Ishikawa (cell line): ENCODE measurements around the gene HEXA.
A peak's percentile ranks its signal among the peaks of the same experiment; 100 is the strongest.

Experiments
- CEBPB ChIP-seq: IDR thresholded peaks from 2 replicates; pipeline ENCODE4 v1.6.1; 2012
- CREB1 ChIP-seq: IDR thresholded peaks from 2 replicates; pipeline ENCODE4 v1.6.1; 2012; ENCODE audit warnings: low read depth
- EGR1 ChIP-seq: IDR thresholded peaks from 2 replicates; pipeline ENCODE4 v1.6.1; 2012
- EP300 ChIP-seq: IDR thresholded peaks from 2 replicates; pipeline ENCODE4 v1.6.1; 2012; ENCODE audit warnings: borderline replicate concordance
- TAF1 ChIP-seq: IDR thresholded peaks from 2 replicates; pipeline ENCODE4 v1.6.1; 2012; ENCODE audit warnings: low read depth, mild to moderate bottlenecking
- TEAD4 ChIP-seq: IDR thresholded peaks from 2 replicates; pipeline ENCODE4 v1.6.1; 2012
- YY1 ChIP-seq: IDR thresholded peaks from 2 replicates; pipeline ENCODE4 v1.6.1; 2012; ENCODE audit warnings: low read depth
- TF ChIP-seq, protein P1 (sequence below): IDR thresholded peaks from 2 replicates; pipeline ENCODE4 v1.6.1; 2012; ENCODE audit warnings: low read depth, mild to moderate bottlenecking

DNA sequence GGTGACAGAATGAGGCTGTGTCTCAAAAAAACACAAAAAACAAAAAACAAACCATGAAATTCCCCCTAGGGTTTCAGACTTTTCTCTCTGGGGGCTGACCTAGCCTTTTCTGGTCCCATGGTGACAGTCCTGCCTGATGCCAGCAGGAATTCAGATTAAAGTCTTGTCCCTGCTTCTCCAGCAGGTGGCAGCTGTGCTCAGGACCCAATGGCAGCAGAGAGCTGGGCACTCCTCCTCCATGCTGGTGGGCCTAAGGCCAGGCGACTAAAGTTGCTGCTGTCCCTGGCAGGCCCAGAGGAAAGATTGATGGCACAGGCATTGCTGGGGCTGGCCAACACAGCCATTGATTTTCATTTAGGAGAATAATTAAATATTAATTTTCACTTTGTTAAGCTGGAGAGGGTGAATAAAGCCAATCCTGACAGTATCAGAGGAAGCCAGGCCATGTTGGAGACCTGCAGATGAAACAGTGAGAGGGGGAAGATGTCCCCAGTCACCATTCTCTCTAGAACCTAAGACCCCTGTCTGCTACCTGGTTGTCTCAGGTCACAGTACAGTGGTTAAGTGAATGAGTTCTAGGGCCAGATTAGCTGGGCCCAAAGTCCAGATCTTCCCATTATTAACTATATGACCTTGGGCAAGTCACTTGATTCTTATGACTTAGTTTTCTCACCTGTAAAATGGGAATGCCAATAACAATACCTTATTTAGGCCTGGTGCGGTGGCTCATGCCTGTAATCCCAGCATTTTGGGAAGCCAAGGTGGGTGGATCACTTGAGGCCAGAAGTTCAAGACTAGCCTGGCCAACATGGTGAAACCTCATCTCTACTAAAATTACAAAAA is 63.0 kb downstream of the HEXA start:
- no peak for TF ChIP-seq TAF1
- TF ChIP-seq YY1 = peak; percentile 62; the same call in 1 of the 2 replicates
- TF ChIP-seq CREB1 = no peak
- TF ChIP-seq EGR1 = no peak
- TF ChIP-seq EP300 = no peak
- TF ChIP-seq, protein P1, sequence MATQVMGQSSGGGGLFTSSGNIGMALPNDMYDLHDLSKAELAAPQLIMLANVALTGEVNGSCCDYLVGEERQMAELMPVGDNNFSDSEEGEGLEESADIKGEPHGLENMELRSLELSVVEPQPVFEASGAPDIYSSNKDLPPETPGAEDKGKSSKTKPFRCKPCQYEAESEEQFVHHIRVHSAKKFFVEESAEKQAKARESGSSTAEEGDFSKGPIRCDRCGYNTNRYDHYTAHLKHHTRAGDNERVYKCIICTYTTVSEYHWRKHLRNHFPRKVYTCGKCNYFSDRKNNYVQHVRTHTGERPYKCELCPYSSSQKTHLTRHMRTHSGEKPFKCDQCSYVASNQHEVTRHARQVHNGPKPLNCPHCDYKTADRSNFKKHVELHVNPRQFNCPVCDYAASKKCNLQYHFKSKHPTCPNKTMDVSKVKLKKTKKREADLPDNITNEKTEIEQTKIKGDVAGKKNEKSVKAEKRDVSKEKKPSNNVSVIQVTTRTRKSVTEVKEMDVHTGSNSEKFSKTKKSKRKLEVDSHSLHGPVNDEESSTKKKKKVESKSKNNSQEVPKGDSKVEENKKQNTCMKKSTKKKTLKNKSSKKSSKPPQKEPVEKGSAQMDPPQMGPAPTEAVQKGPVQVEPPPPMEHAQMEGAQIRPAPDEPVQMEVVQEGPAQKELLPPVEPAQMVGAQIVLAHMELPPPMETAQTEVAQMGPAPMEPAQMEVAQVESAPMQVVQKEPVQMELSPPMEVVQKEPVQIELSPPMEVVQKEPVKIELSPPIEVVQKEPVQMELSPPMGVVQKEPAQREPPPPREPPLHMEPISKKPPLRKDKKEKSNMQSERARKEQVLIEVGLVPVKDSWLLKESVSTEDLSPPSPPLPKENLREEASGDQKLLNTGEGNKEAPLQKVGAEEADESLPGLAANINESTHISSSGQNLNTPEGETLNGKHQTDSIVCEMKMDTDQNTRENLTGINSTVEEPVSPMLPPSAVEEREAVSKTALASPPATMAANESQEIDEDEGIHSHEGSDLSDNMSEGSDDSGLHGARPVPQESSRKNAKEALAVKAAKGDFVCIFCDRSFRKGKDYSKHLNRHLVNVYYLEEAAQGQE = no peak
- TF ChIP-seq CEBPB = no peak
- no peak; the same call in 1 of the 2 replicates for TF ChIP-seq TEAD4
